Measurements from ENCODE around the gene CHD6.

DNA sequence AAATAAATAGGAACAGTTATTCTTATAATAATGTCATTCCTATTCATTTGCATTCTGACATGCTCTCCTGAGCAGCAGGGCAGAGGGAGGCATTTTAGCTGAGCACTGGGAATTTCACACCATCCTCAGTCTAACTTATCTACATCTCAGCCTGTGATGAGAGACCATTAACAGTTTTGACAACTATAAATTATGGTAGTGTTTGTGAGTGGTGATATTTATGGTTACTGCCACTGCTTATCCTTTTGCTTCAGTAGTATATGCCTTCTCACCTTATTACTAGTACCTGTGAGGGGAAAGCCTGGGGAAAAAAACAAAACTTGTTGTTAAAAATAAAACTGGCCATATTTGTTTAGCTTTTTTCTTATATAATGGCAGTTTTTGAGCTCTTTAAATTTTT lies 17.0 kb upstream of the CHD6 start:
- TF ChIP-seq, protein P1, sequence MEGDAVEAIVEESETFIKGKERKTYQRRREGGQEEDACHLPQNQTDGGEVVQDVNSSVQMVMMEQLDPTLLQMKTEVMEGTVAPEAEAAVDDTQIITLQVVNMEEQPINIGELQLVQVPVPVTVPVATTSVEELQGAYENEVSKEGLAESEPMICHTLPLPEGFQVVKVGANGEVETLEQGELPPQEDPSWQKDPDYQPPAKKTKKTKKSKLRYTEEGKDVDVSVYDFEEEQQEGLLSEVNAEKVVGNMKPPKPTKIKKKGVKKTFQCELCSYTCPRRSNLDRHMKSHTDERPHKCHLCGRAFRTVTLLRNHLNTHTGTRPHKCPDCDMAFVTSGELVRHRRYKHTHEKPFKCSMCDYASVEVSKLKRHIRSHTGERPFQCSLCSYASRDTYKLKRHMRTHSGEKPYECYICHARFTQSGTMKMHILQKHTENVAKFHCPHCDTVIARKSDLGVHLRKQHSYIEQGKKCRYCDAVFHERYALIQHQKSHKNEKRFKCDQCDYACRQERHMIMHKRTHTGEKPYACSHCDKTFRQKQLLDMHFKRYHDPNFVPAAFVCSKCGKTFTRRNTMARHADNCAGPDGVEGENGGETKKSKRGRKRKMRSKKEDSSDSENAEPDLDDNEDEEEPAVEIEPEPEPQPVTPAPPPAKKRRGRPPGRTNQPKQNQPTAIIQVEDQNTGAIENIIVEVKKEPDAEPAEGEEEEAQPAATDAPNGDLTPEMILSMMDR (IDR thresholded peaks at IDR 0.05), result no peak
- TF ChIP-seq EP300 (IDR thresholded peaks at IDR 0.05), result no peak
- TF ChIP-seq POLR2AphosphoS5 (IDR thresholded peaks at IDR 0.05), result no peak
- TF ChIP-seq POLR2A (IDR thresholded peaks at IDR 0.05; ENCODE audit: low read depth), result no peak

Measured in esophagus muscularis mucosa (tissue), 4 donors.